GM11168 (cell line): ENCODE data around the gene FPGS.

Experiments used
- in situ Hi-C: fragments of 300-500 bp; cut with MboI; formaldehyde crosslinking; loops from one replicate; pipeline ENCODE4 v1.12.0; 2022; ENCODE audit warnings: low sequenced_read_pairs; ENCODE audit not compliant: unreplicated experiment

Gene FPGS

DNA sequence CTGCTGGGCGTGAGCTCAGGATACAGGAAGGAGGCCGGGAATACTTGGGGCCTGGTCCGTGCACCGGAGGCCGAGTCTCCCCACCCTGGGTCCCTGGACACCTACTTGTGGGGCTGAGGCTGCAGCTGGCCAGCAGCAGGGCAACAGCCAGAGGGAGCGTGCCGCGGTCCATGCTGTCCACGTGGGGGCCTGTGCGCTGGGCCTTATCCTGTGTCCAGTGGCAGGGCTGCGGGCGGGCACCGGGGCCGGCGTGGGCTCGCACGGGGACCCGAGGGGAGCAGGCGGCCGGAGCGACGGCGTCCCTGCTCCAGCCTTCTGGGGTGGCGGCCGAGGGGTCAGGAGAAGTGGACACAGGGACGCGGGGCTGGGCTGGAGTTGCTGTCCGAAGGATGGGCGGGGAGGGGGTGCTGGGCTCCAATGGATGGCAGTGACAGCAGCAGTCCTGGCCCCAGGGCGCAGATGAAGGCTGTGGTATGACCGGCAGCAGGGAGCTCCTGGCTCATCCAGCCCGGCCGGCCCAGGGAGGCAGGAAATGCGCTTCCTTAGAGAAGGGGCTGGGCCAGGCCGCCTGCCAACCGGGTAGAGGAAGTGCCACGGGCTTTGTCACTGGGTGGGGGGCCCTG, 51.6 kb downstream of the FPGS start, which contains the start of gene ENG:
Gene ENG, minus strand, starts transcription at position 475 of the 623 bp plus-strand sequence. Its CDS starts 303 bp downstream, at position 172.
- in situ Hi-C loops: no loop called here

DNA sequence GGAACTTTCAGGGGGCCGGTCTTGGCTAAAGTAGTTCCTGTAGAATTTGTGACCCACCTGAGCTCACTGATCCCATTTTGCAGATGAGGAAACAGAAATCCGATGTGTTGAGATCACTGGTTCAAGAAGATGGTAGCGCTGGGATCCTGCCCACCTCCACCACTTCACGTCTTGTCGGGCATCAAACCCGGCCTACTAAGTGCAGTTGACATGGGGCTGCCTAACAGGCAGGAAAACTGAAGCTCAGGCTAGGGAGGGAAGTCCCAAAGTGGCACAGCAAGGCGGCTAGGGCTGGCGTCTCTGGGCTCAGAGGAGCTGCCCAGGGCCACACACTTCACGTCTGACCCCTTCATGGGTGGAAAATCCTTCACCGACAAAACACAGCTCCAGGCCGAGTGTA, 52.3 kb downstream of the FPGS start:
- in situ Hi-C loops: no loop called here

DNA sequence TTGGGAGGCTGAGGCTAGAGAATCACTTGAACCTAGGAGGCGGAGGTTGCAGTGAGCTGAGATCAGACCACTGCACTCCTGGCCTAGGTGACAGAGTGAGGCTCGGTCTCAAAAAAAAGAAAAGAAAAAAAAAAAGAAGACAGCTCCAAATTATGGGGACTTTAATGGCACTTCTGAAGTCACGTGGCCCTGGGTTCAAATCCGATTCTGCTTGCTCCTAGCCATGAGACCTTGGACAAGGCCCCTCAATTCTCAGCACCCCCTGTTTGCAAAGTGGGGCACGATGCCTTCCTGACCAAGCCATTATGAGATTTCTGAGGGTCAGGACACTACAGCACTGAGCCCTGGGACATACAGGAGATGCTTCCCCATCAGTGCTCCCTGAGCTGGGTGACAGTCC, 52.8 kb downstream of the FPGS start:
- in situ Hi-C loops: no loop called here

DNA sequence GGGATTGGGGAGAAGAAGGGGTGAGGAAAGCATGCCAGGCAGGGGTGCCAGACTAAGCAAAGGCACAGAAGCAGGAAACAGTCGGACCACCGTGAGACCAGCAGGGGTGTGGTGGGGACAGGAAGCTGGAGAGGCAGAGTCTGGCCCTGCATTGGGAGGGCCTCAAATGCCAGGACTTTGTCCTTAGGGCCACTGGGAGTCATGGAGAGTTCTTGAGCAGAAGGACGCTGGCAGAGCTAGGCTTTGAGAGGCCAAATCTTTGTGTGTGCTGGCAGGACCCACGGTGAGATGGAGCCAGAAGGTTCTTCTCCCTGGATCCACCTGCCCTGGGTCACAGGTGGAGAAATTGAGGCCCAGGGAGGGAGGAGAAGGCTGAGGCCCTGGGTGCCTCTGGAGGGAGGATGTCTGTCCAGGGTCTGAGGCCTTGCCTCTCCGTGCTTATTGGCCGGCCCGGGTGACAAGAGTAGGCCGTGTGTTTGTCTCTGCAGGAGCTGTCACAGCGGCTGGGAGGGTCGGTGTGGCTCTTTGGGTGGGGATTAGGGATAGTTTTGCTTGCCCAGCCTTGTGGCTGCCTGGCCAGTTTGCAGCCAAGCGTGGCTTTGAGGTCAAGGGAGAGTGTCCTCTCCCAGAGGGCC, 53.5 kb downstream of the FPGS start:
- in situ Hi-C loops: no loop called here

DNA sequence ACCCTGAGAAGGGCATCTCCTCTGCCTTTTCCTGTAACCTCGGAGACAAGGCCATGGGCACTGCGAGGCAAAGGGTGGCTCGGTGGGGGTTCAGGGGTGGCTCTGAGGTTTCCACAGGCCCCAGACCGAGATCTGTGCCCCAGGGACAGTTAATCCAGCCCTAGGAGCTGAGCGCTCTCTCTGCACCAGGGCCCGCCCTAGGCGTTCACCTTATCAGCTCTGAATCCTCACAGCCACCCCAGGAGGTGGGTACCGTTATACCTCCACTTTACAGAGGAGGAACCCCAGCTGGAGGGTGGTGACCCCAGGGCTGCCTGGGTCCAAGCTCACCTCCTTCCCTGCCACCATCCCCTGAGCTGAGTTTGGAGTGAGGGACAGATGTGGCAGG, 54.0 kb downstream of the FPGS start:
- in situ Hi-C loops: no loop called here

DNA sequence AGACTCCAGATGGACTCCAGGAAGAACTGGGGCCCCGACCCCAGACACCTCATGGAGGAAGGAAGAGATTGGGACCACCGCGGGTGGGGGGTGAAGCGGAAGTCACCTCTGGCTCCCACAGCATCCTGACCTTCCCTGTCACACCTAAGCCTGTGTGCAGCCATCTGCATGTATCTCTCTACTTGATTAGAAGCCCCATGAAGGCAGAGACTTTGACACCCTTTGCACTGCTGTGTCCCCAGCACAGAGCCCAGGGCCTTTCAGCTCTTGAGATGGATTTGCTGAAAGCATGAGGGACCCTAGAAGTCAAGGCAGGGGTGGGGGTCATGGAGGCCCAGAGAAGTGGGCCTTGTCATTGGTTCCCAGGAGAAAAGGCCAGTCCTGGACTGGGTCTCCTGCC, 54.6 kb downstream of the FPGS start:
- in situ Hi-C loops: no loop called here

DNA sequence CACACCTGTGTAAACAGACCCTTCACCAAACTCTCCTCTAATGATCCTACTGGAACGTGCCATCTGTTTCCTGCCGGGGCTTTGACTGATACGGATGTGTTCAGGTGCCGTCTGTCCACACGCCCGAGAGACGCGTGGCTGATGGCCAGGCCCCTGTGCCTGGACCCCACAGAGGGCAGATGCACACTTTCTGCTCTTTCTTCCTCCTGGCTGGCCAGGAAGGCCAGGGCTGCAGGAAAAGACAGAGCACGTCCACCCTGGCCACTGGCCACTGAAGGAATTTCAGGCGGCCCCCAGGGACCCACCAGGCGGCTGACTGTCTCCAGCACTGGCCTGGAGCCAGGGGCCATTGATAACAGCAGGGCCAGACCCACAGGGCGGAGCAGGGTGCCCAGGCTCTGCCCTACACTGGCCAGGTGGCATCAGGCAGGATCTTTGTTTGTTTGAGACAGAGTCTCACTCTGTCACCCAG, 55.4 kb downstream of the FPGS start:
- in situ Hi-C loops: no loop called here

DNA sequence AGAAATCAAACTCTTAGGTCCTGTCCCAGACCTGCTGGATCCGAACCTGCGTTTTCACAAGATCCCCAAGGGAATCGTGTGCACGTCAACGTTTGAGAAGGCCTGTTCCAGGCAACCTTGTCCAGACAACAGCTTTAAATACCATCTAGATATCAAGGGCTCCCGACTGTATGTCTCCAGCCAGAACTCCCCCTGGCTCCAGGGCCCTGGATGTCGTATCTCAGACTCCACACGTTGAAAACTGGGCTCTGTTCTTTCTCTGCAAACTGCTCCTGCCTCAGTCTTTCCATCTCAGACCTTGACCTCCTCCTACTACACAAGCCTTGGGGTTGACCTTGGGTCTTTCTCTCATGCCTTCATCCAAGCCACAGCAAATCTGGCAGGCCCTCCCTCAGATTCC, 57.6 kb downstream of the FPGS start:
- in situ Hi-C loops: no loop called here

DNA sequence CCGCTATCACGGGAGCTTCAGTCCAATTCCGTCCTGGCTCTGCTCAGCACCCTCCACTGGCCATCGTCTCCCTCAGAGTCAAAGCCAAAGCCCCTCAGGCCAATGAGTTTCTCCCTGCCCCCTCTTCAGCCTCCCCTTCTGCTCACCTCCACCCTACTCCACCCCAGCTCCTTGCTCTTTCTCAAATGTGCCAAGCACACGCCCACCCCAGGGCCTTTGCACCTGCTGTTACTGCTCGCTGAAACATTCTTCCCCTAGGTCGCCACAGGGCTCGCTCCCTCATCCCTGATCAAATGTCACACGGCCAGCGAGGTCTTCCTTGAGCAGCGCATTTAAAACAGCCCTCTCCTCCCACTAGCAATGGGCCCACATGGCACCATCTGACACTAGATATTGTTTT, 58.1 kb downstream of the FPGS start:
- in situ Hi-C loops: no loop called here

DNA sequence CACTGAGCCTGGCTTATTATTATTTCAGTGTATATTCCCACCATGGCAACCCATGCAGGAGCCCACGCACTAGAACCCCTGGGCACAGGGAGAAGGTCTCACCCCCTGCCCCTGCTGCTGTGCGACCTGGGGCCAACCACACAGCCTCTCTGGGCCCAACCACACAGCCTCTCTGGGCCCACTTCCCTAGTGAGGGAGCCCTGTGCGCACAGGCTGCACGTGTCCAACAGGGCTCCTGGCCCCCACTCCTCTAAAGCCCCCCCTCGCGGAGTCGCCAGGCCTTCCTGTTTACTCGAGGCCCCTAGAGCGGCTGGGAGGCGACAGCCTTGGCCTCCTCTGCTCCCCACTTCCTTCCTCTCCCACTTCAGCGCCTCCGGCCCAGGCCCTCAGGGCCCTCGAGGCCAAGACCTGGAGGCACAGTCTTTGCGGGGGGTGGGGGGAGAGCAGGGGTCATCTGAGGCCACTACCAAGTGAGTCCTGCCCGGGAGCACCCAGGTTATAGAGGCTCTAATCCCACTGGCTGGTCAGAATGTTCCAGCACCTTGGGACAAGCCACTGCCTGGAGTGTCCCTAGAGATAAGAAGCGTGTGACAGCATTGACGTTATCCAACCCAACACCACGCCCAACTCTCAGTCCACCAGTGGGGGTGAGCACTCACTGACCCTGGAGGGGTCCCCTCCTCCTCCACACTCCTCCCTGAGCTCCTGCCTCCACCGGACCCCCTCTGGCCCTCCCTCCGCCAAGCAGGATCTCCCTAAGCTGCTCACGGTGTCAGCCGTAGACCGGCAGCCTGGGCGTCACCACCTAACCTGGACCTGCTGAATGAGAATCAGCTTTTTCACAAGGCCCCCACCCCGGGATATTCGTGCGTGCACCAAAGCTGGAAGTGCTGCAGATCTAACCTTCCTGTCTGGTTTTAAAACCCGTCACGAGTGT, 59.7 kb downstream of the FPGS start:
- in situ Hi-C loops: no loop called here

DNA sequence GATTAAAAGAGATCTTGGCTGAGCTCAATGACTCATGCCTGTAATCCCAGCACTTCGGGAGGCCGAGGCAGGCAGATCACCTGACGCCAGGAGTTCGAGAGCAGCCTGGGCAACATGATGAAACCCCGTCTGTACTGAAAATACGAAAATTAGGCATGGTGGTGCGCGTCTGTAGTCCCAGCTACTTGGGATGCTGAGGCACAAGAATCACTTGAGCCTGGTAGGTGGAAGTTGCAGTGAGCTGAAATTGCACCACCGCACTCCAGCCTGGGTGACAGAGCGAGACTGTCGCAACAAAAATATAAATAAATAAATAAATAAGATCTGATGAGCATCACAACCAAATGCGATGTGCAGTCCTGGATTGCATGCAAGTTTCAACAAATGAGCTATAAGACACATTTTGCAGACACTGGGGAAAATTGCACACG, 60.5 kb downstream of the FPGS start:
- in situ Hi-C loops: no loop called here
